AG04450 (cell line): ENCODE measurements around the gene GALNT6. TPM values are rescaled to one million over a fixed set of nuclear protein-coding genes. Genes with fewer than 3 reads are reported as not detected.
"Not testable (repeated sequence)": the region's sequence is repeated elsewhere in the genome, so short reads cannot be mapped to it uniquely, and the experiment has no call there.

Source experiments
- CTCF ChIA-PET: fragments of 300-600, 350-600 bp; formaldehyde crosslinking; extraction: SDS; loops from one replicate; lab custom pipeline; 2022; ENCODE audit warnings: antibody characterized with exemption, inconsistent platforms; lab: Charles Lee
- POLR2A ChIA-PET: fragments of 350-600 bp; formaldehyde crosslinking; extraction: SDS; loops from one replicate; lab custom pipeline; 2021; ENCODE audit warnings: antibody characterized with exemption, inconsistent platforms; lab: Yijun Ruan, JAX
- DNase-seq: peaks from one replicate; pipeline ENCODE4 v3.0.0-alpha.2; 2011; ENCODE audit warnings: low read depth, low spot score
- H3K27ac ChIP-seq: one replicate; pipeline ENCODE4 v1.5.1; 2012; ENCODE audit warnings: low read depth, low read length, control low read depth
- H3K27me3 ChIP-seq: one replicate; pipeline ENCODE4 v1.6.0; 2012; ENCODE audit warnings: low read length; ENCODE audit not compliant: control insufficient read depth, insufficient read depth
- H3K4me3 ChIP-seq: 2 replicates; pipeline ENCODE4 v1.5.1; 2011; ENCODE audit warnings: mild to moderate bottlenecking, low read depth, low read length, control low read depth
- H3K9me3 ChIP-seq: 2 replicates; pipeline ENCODE4 v1.5.1; 2012; ENCODE audit warnings: low read length; ENCODE audit not compliant: control insufficient read depth, insufficient read depth
- CTCF ChIP-seq: IDR thresholded peaks from 2 replicates; pipeline ENCODE4 v1.5.1; 2011; ENCODE audit warnings: low read depth, low read length, control low read depth, inconsistent platforms
- polyA plus RNA-seq: library from polyadenylated mRNA; depleted of rRNA; stranded (reverse); fragments of >200 nt; gene quantifications from 2 replicates; pipeline ENCODE4 v1.2.3, GENCODE V29; 2011

The GALNT6 gene
- polyA plus RNA-seq, 1 experiment = 31.1 TPM

GRCh38 chr12:51320695-51321320 is 70.4 kb downstream of the GALNT6 start:
- DNase-seq = no peak
- Histone ChIP-seq H3K27ac (no peak overlapping the region), H3K4me3 (no peak overlapping the region), H3K9me3 (no peaks in the 10 kb centered on the region), H3K27me3 (no peaks in the 10 kb centered on the region)
- POLR2A ChIA-PET = interaction anchor here (0.6 kb wide), 1 partner anchor 238 kb away, joined by 4 read pairs; the partner anchor contains the start of gene CSRNP2
- TF ChIP-seq CTCF = no peak
- CTCF ChIA-PET = interaction anchor here (0.6 kb wide), 1 partner anchor 22 kb away, joined by 3 read pairs; no protein-coding TSS in a partner anchor

- POLR2A ChIA-PET = interaction anchor here (0.6 kb wide), 1 partner anchor 237 kb away, joined by 4 read pairs; the partner anchor contains the start of gene CSRNP2
- no peak for TF ChIP-seq CTCF
- CTCF ChIA-PET = interaction anchor here (0.6 kb wide), 1 partner anchor 22 kb away, joined by 3 read pairs; no protein-coding TSS in a partner anchor
- H3K9me3 ChIP-seq = no peaks in the 10 kb centered on the region
- no peaks in the 10 kb centered on the region for H3K27me3 ChIP-seq
- no peak overlapping the region for H3K27ac ChIP-seq
- DNase-seq = no peak
- no peak overlapping the region for H3K4me3 ChIP-seq
These were observed 70.9 kb downstream of the GALNT6 start for GRCh38 chr12:51320311-51320694.

GRCh38 chr12:51318846-51319599 is 72.2 kb downstream of the GALNT6 start:
- no peak for TF ChIP-seq CTCF
- H3K27me3 ChIP-seq = no peaks in the 10 kb centered on the region
- CTCF ChIA-PET = interaction anchor here (2.0 kb wide), 1 partner anchor 22 kb away, joined by 6 read pairs; no protein-coding TSS in a partner anchor
- no peak overlapping the region for H3K4me3 ChIP-seq
- DNase-seq = no peak
- POLR2A ChIA-PET = no interaction called here
- no peak overlapping the region for H3K27ac ChIP-seq
- H3K9me3 ChIP-seq = no peaks in the 10 kb centered on the region

GRCh38 chr12:51318057-51318806 is 73.0 kb downstream of the GALNT6 start:
- ChIA-PET POLR2A (interaction anchor here (0.6 kb wide), 1 partner anchor 32 kb away, joined by 5 read pairs; no protein-coding TSS in a partner anchor), CTCF (interaction anchor here (0.6 to 2.0 kb wide), 2 partner anchors 11 to 23 kb away, joined by 4 to 6 read pairs; no protein-coding TSS in a partner anchor)
- H3K9me3 ChIP-seq, H3K27ac ChIP-seq, H3K4me3 ChIP-seq, H3K27me3 ChIP-seq, DNase-seq: not testable (repeated sequence)

- no peak for DNase-seq
- ChIA-PET POLR2A (interaction anchor here (0.7 to 0.8 kb wide), 2 partner anchors 111 to 884 kb away, joined by 3 to 5 read pairs; no protein-coding TSS in a partner anchor), CTCF (interaction anchor here (0.9 kb wide), 1 partner anchor 140 kb away, joined by 3 read pairs; no protein-coding TSS in a partner anchor)
- no peaks in the 10 kb centered on the region for H3K27me3 ChIP-seq
- TF ChIP-seq CTCF = no peak
- no peak overlapping the region for H3K27ac ChIP-seq
- H3K4me3 ChIP-seq = no peak overlapping the region
- H3K9me3 ChIP-seq = no peaks in the 10 kb centered on the region
These were observed 79.8 kb downstream of the GALNT6 start for GRCh38 chr12:51311389-51311788.
